Measurements from ENCODE around the gene C11orf68.

The C11orf68 gene

GRCh38 chr11:65946655-65947054, 27.8 kb upstream of the C11orf68 start:
- TF ChIP-seq REST (IDR thresholded peaks at IDR 0.05; ENCODE audit: insufficient read depth in 1 of 2, low read depth in 2 of 2, low read length in 2 of 2) (no peak), POLR2AphosphoS5 (IDR thresholded peaks at IDR 0.05; ENCODE audit: low read depth, low read length) (no peak)

DNA sequence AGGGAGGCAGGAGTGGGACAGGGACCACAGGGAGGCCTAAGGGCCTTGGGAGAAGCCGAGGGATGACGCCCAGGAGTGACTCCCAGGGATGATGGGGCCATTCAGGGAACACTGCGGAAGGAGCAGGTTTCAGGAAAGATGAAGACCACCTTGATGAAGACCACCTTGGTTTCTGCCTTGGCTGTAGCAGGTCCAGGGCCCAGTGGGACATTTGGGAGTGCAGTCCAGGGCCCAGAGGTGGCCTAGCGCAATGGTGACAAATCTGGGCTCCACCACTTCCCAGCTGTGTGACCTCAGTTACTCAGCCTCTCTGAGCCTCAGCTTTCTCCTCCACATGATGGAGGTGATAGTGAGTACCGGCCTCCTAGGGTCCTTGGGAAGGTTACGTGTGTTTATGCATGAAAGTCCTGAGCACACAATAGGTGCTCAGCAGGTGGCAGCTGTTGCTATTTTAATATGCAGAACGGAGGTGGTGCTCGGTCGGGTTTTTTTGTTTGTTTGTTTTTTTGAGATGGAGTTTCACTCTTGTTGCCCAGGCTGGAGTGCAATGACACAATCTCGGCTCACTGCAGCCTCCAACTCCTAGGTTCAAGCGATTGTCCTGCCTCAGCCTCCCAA, 27.2 kb upstream of the C11orf68 start:
- TF ChIP-seq POLR2AphosphoS5 (IDR thresholded peaks at IDR 0.05; ENCODE audit: low read depth, low read length) (no peak), TAF1 (IDR thresholded peaks at IDR 0.05; ENCODE audit: borderline replicate concordance, insufficient read depth, low read length) (no peak), REST (IDR thresholded peaks at IDR 0.05; ENCODE audit: insufficient read depth in 1 of 2, low read depth in 2 of 2, low read length in 2 of 2) (no peak), SIN3A (IDR thresholded peaks at IDR 0.05; ENCODE audit: borderline replicate concordance, insufficient read depth, low read length) (no peak), FOXP2 (optimal IDR thresholded peaks at IDR 0.05; ENCODE audit: borderline replicate concordance, extremely low read depth, extremely low read length, insufficient read depth) (no peak)

GRCh38 chr11:65945430-65945911, 26.6 kb upstream of the C11orf68 start, which contains the start of gene TSGA10IP:
Gene TSGA10IP (plus strand): TSS chr11:65945480. CDS start chr11:65945676, 196 bp downstream.
- TF ChIP-seq TAF1 (IDR thresholded peaks at IDR 0.05; ENCODE audit: borderline replicate concordance, insufficient read depth, low read length) (no peak), REST (IDR thresholded peaks at IDR 0.05; ENCODE audit: insufficient read depth in 1 of 2, low read depth in 2 of 2, low read length in 2 of 2) (no peak), SIN3A (IDR thresholded peaks at IDR 0.05; ENCODE audit: borderline replicate concordance, insufficient read depth, low read length) (no peak), POLR2AphosphoS5 (IDR thresholded peaks at IDR 0.05; ENCODE audit: low read depth, low read length) (no peak), FOXP2 (optimal IDR thresholded peaks at IDR 0.05; ENCODE audit: borderline replicate concordance, extremely low read depth, extremely low read length, insufficient read depth) (no peak)

GRCh38 chr11:65944767-65945166, 25.9 kb upstream of the C11orf68 start:
- TF ChIP-seq FOXP2 (optimal IDR thresholded peaks at IDR 0.05; ENCODE audit: borderline replicate concordance, extremely low read depth, extremely low read length, insufficient read depth) (no peak), SIN3A (IDR thresholded peaks at IDR 0.05; ENCODE audit: borderline replicate concordance, insufficient read depth, low read length) (no peak), POLR2AphosphoS5 (IDR thresholded peaks at IDR 0.05; ENCODE audit: low read depth, low read length) (no peak), REST (IDR thresholded peaks at IDR 0.05; ENCODE audit: insufficient read depth in 1 of 2, low read depth in 2 of 2, low read length in 2 of 2) (no peak), TAF1 (IDR thresholded peaks at IDR 0.05; ENCODE audit: borderline replicate concordance, insufficient read depth, low read length) (no peak)

- TF ChIP-seq SIN3A (IDR thresholded peaks at IDR 0.05; ENCODE audit: borderline replicate concordance, insufficient read depth, low read length) (no peak), POLR2AphosphoS5 (IDR thresholded peaks at IDR 0.05; ENCODE audit: low read depth, low read length) (no peak), FOXP2 (optimal IDR thresholded peaks at IDR 0.05; ENCODE audit: borderline replicate concordance, extremely low read depth, extremely low read length, insufficient read depth) (no peak), REST (IDR thresholded peaks at IDR 0.05; ENCODE audit: insufficient read depth in 1 of 2, low read depth in 2 of 2, low read length in 2 of 2) (no peak), TAF1 (IDR thresholded peaks at IDR 0.05; ENCODE audit: borderline replicate concordance, insufficient read depth, low read length) (no peak)
These were observed 25.3 kb upstream of the C11orf68 start for GRCh38 chr11:65944191-65944590.

Data from PFSK-1 (cell line).